ENCODE data around the gene SMOC2.

GRCh38 chr6:168393126-168393870 lies 47.7 kb upstream of the SMOC2 start:
- no peak for TF ChIP-seq CTCF (IDR thresholded peaks at IDR 0.05)
- TF ChIP-seq POLR2A (IDR thresholded peaks at IDR 0.05) = no peak

Measured in prostate gland (tissue), 2 donors.